GM18517 (cell line): ENCODE data around the gene AKR7A2.
"Not testable (repeated sequence)": the region's sequence is repeated elsewhere in the genome, so short reads cannot be mapped to it uniquely, and the experiment has no call there.

Experiments
- ATAC-seq: cut with Tn5 transposase; IDR thresholded peaks from one replicate; pipeline ENCODE4 v1.9.1; 2021; ENCODE audit warnings: mild to moderate bottlenecking, moderate library complexity; ENCODE audit not compliant: unreplicated experiment

The AKR7A2 gene

DNA sequence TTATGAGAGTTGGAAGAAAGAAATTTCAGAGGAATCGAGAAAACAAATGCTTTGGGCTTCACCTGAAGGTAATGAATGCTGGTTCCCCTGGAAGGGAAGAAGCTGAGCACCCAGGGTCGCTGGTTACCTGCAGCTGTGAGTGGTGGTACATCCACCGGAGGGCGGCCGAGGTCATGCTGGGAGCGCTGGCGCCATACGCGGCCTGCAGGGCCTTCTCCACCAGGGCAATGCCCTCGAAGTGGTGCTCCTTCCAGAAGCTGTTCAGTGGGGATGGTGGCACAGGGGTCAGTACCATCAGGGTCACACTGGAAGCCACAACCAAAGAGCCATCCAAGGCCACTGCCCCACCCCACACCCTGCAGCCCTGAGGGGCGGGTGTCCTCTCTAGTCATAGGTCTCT lies 43.5 kb downstream of the AKR7A2 start:
- no peak for ATAC-seq

DNA sequence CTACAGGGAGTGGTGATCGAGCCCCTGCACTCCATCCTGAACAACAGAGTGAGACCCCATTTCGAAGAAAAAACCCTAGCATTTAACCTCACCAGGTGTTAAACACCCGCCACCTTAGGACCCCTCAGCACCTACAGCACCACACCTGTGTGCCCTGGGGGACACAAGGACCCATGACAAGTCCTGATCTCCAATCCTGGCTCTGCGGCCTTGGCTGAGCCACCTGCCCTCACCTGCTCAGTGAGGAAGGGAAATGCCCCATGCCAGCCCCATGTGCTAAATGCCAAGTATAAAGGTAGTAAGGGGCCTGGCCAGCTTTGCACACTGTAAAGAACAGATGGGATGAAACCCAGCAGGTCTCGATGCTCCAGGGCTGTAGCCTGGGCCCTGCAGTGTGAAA lies 49.2 kb downstream of the AKR7A2 start:
- no peak for ATAC-seq

DNA sequence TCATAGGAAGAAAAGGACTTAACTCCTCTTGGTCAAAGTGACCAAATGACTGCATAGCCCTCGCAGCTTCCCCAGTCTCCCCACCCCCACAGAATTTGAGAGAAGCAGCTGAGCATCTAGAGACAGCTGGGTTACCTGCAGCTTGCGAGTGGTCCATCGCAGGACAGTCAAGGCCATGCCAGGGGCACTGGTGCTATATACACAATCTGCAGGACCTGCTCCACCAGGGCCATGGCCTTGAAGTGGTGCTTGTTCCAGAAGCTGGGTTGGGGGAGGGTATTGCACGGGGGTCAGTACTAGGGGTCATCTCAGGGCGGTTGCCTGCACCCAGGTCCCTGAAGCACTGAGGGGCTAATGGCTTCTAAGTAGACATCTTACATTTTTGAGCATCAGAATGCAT lies 49.9 kb downstream of the AKR7A2 start:
- no peak for ATAC-seq

GRCh38 chr1:19260211-19261138 lies 51.5 kb downstream of the AKR7A2 start:
- no peak for ATAC-seq

GRCh38 chr1:19258353-19258752 lies 53.6 kb downstream of the AKR7A2 start:
- ATAC-seq, result no peak

GRCh38 chr1:19257178-19257914 lies 54.6 kb downstream of the AKR7A2 start:
- ATAC-seq, result no peak

GRCh38 chr1:19256301-19256700 lies 55.6 kb downstream of the AKR7A2 start:
- not testable (repeated sequence) for ATAC-seq

GRCh38 chr1:19255288-19255687 lies 56.7 kb downstream of the AKR7A2 start:
- ATAC-seq, result no peak

- no peak for ATAC-seq
Measured at GRCh38 chr1:19254416-19254815, 57.5 kb downstream of the AKR7A2 start.
